DOHH2 (cell line): Measurements from ENCODE around the gene RNU1-3.
"Not testable (repeated sequence)": the region's sequence is repeated elsewhere in the genome, so short reads cannot be mapped to it uniquely, and the experiment has no call there.

ENCODE experiments used
- CTCF ChIP-seq: fragments of 200-600 bp; sonication (generic); IDR thresholded peaks from one replicate; pipeline ENCODE4 v1.5.1; 2014; ENCODE audit warnings: antibody characterized with exemption, mild to moderate bottlenecking, low read depth, low read length; ENCODE audit not compliant: poor library complexity, severe bottlenecking
- EZH2phosphoT487 ChIP-seq: fragments of 200-600 bp; sonication (generic); IDR thresholded peaks from 2 replicates; pipeline ENCODE4 v1.6.1; 2017; ENCODE audit warnings: borderline replicate concordance, mild to moderate bottlenecking, antibody characterized with exemption, low read length, moderate library complexity, mixed read lengths

DNA sequence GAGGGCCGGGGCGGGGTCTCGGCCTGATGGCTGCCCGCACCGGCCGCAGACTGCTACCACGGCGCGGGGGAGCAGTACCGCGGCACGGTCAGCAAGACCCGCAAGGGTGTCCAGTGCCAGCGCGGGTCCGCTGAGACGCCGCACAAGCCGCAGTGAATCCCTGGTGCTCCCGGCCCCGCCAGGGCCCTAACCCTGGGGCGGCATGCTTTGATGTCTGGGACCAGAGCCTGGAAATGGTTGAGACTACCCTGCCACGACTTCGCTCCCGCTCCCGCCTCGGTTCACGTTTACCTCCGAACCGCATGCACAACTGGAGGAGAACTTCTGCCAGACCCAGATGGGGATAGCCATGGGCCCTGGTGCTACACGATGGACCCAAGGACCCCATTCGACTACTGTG is 18.5 kb downstream of the RNU1-3 start:
- TF ChIP-seq CTCF, EZH2phosphoT487: not testable (repeated sequence)
